ENCODE data around the gene PELI2. TPM values are rescaled to one million over a fixed set of nuclear protein-coding genes. Genes with fewer than 3 reads are reported as not detected.
A peak's percentile ranks its signal among the peaks of the same experiment; 100 is the strongest.

Gene PELI2
- total RNA-seq, 1 experiment from 2014 or later = 9.3 TPM

GRCh38 chr14:56276108-56276507, 157.9 kb downstream of the PELI2 start:
- Histone ChIP-seq H3K4me1 (no peaks in the 10 kb centered on the region), H3K27ac (no peak overlapping the region), H3K4me3 (no peak overlapping the region), H3K36me3 (no peaks in the 10 kb centered on the region), H3K9me3 (replicated peaks) (no peaks in the 10 kb centered on the region), H3K27me3 (no peaks in the 10 kb centered on the region)
- DNase-seq = no peak

- Histone ChIP-seq H3K9me3 (replicated peaks) (no peaks in the 10 kb centered on the region), H3K27me3 (no peaks in the 10 kb centered on the region), H3K36me3 (no peaks in the 10 kb centered on the region), H3K4me1 (no peaks in the 10 kb centered on the region), H3K27ac (no peak overlapping the region), H3K4me3 (no peak overlapping the region)
- DNase-seq = no peak
Measured at GRCh38 chr14:56278383-56278782, 160.2 kb downstream of the PELI2 start.

GRCh38 chr14:56280843-56281242, 162.6 kb downstream of the PELI2 start:
- no peak overlapping the region for H3K27ac ChIP-seq
- no peaks in the 10 kb centered on the region for H3K9me3 ChIP-seq (replicated peaks)
- H3K27me3 ChIP-seq = no peaks in the 10 kb centered on the region
- no peak overlapping the region for H3K4me3 ChIP-seq
- no peak for DNase-seq
- H3K4me1 ChIP-seq = no peaks in the 10 kb centered on the region
- H3K36me3 ChIP-seq = no peaks in the 10 kb centered on the region

DNA sequence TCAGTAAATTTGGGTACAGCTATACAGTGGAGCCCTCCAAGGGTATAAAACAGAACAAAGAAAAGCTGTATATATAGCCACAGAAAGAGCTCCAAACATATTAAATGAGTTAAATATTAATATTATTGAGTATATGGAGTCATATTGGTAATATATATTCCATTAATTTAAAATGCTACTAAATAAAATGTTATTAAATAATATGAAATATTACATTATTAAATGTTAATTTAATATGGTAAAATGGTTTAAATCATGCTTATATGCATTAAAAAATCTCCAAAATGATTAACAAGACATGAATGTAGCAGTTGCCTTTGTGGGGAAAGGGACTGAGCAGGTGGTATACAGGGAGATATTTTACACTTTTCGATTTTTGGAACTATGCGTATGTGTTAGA, 164.0 kb downstream of the PELI2 start:
- no peaks in the 10 kb centered on the region for H3K36me3 ChIP-seq
- no peak for DNase-seq
- H3K27me3 ChIP-seq = no peaks in the 10 kb centered on the region
- no peaks in the 10 kb centered on the region for H3K4me1 ChIP-seq
- H3K27ac ChIP-seq = no peak overlapping the region
- H3K4me3 ChIP-seq = no peak overlapping the region
- no peaks in the 10 kb centered on the region for H3K9me3 ChIP-seq (replicated peaks)

DNA sequence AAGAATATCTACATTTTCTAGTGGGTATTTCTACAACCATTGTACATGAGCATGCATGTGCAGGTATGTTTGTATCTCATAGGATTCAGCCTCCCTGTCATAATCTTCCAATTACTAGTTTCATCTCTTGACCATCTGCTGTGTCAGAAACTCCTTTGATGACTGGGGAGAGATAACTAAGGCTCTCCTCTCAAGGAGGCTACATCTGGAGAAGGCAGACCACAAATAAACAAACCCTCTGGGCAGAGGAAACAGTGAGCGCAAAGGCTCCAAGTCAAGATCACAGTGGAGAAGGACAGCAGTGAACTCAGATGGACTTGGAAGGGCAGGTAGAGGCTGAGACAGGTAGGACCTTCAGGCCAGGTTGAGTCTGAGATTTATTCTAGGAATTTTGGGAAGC, 166.4 kb downstream of the PELI2 start:
- Histone ChIP-seq H3K9me3 (replicated peaks) (no peaks in the 10 kb centered on the region), H3K4me1 (no peaks in the 10 kb centered on the region), H3K36me3 (no peaks in the 10 kb centered on the region), H3K27me3 (no peaks in the 10 kb centered on the region), H3K27ac (no peak overlapping the region), H3K4me3 (no peak overlapping the region)
- no peak for DNase-seq

DNA sequence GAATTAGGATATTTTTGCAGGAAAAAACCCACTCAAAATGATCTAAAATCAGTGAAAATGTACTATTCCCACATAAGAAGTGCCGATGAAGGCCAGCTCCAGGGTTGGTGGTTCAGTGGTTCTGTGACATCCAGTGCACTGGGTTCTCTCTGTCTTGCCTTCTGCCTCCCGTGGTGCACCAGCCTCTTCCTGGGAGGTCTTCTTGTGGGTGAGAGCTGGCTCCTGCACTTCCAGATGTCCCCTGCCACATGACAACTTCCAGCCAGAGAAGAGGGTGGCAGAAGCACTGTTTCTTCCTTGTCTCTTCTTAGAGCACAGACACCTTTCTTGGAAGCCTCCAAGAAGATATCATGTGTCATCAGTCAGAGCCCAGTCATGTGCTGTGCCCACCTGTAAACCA, 170.9 kb downstream of the PELI2 start:
- no peaks in the 10 kb centered on the region for H3K4me1 ChIP-seq
- H3K27ac ChIP-seq = no peak overlapping the region
- no peaks in the 10 kb centered on the region for H3K9me3 ChIP-seq (replicated peaks)
- no peak overlapping the region for H3K4me3 ChIP-seq
- no peaks in the 10 kb centered on the region for H3K27me3 ChIP-seq
- peaks cover 3% of the 10 kb centered on the region; the same call in 1 of the 2 replicates for H3K36me3 ChIP-seq
- DNase-seq = no peak

GRCh38 chr14:56290195-56290594, 172.0 kb downstream of the PELI2 start:
- Histone ChIP-seq H3K4me3 (no peak overlapping the region), H3K4me1 (no peaks in the 10 kb centered on the region), H3K27me3 (no peaks in the 10 kb centered on the region), H3K9me3 (replicated peaks) (no peaks in the 10 kb centered on the region), H3K27ac (no peak overlapping the region), H3K36me3 (peaks cover 3% of the 10 kb centered on the region; the same call in 1 of the 2 replicates)
- no peak for DNase-seq

- no peaks in the 10 kb centered on the region for H3K9me3 ChIP-seq (replicated peaks)
- H3K36me3 ChIP-seq = peaks cover 3% of the 10 kb centered on the region; the same call in 1 of the 2 replicates
- H3K4me1 ChIP-seq = no peaks in the 10 kb centered on the region
- H3K4me3 ChIP-seq = no peak overlapping the region
- H3K27me3 ChIP-seq = no peaks in the 10 kb centered on the region
- no peak overlapping the region for H3K27ac ChIP-seq
- no peak for DNase-seq
Measured at GRCh38 chr14:56292970-56293369, 174.8 kb downstream of the PELI2 start.

DNA sequence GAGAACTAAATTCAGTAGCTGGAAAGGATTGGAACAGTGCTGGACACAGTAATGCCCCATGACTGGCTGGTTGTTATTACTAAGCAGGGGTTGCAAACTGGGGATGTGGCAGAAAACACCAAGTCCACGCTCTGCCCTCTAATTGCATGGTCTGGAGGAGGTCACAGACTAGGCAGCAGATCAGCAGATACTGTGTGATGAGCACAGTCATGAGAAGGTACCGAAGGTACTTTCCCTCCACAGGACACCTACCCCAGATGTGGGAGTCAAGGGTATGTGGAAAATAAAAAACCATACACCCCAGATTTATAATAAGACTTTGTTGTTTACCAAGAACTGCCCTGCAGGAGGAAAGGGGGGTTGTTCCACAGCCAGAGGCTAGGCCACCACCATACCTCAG, 175.3 kb downstream of the PELI2 start:
- Histone ChIP-seq H3K9me3 (replicated peaks) (no peaks in the 10 kb centered on the region), H3K27ac (no peak overlapping the region), H3K4me3 (no peak overlapping the region), H3K4me1 (no peaks in the 10 kb centered on the region), H3K36me3 (peaks cover 3% of the 10 kb centered on the region; the same call in 1 of the 2 replicates), H3K27me3 (no peaks in the 10 kb centered on the region)
- no peak for DNase-seq

- Histone ChIP-seq H3K27ac (no peak overlapping the region), H3K4me1 (no peaks in the 10 kb centered on the region), H3K27me3 (no peaks in the 10 kb centered on the region), H3K36me3 (peaks cover 3% of the 10 kb centered on the region; the same call in 1 of the 2 replicates), H3K9me3 (replicated peaks) (no peaks in the 10 kb centered on the region), H3K4me3 (no peak overlapping the region)
- no peak for DNase-seq
Measured at GRCh38 chr14:56294128-56294527, 175.9 kb downstream of the PELI2 start.

GRCh38 chr14:56295743-56296142, 177.5 kb downstream of the PELI2 start:
- DNase-seq = no peak
- Histone ChIP-seq H3K9me3 (replicated peaks) (no peaks in the 10 kb centered on the region), H3K27ac (no peak overlapping the region), H3K36me3 (peaks cover 2% of the 10 kb centered on the region; the same call in 1 of the 2 replicates), H3K4me3 (no peak overlapping the region), H3K4me1 (peaks cover 9% of the 10 kb centered on the region), H3K27me3 (no peaks in the 10 kb centered on the region)

DNA sequence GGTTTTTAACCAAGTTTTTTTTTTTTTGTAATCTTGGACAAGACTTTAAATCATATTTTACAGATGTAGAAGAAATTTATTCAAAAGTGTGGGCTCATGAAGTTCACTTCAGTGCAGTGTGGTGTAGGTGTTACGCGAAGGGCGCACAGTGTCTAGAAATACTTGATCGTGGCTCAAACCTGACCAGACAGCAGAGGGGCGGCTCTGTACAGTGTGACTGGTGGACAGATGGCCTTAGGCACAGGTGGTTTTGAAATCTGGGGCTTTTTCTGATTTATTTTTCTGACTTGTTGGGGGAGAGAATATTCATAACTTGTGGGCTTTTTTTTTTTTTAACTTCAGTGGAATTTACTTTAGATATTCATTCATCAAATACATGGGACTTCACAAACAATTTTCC, 179.2 kb downstream of the PELI2 start:
- peaks cover 16% of the 10 kb centered on the region for H3K4me1 ChIP-seq
- DNase-seq = no peak
- no peaks in the 10 kb centered on the region for H3K27me3 ChIP-seq
- H3K36me3 ChIP-seq = no peaks in the 10 kb centered on the region
- H3K9me3 ChIP-seq (replicated peaks) = no peaks in the 10 kb centered on the region
- H3K27ac ChIP-seq = no peak overlapping the region
- H3K4me3 ChIP-seq = no peak overlapping the region

DNA sequence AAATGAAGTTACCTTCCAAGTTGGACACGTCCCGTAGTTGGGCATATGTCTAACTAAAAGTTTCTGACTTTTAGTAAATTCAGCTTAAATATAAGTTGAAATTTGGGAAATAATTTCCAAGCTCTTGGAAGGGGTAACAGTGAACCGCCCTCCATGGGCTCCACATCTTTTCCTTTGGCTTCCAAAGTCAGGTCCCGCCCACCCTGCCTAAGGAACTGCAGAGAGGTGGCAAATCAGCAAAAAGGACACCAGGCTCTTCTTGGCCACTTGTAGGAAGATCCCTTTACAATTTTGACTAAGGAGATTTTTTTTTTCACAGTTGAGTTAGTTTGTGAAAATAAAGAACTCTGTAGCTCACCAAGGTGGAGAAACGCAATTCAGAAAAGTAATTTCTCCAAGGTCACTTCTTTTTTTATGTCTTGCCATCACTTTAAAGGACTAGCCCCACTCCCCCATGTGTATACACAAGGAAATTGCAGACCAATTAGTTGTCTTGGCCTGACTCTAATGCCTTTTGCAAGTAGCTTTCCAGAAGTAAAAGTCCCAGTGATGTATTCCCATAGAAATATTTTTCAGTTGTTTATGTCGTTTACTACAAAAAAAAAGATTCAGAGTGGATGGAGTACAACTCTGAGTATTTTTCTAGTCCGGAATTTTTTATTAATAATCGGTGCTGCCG, 181.2 kb downstream of the PELI2 start:
- Histone ChIP-seq H3K4me1 (peaks cover 16% of the 10 kb centered on the region), H3K27me3 (no peaks in the 10 kb centered on the region), H3K36me3 (no peaks in the 10 kb centered on the region), H3K9me3 (replicated peaks) (no peaks in the 10 kb centered on the region), H3K27ac (no peak overlapping the region), H3K4me3 (no peak overlapping the region)
- DNase-seq = no peak

- Histone ChIP-seq H3K27ac (peak overlapping the region; percentile 20; the same call in 1 of the 2 replicates), H3K36me3 (no peaks in the 10 kb centered on the region)
- peak; percentile 14 to 57 for DNase-seq
Measured at GRCh38 chr14:56300495-56300894, 182.3 kb downstream of the PELI2 start.

GRCh38 chr14:56304456-56304855, 186.2 kb downstream of the PELI2 start:
- H3K27me3 ChIP-seq = no peaks in the 10 kb centered on the region
- no peak overlapping the region for H3K4me3 ChIP-seq
- peaks cover 16% of the 10 kb centered on the region for H3K4me1 ChIP-seq
- no peaks in the 10 kb centered on the region for H3K36me3 ChIP-seq
- H3K27ac ChIP-seq = no peak overlapping the region
- no peak for DNase-seq
- H3K9me3 ChIP-seq (replicated peaks) = no peaks in the 10 kb centered on the region

More at GRCh38 chr14:56300495-56300894, 182.3 kb downstream of the PELI2 start:
- Histone ChIP-seq H3K27me3 (no peaks in the 10 kb centered on the region), H3K4me1 (peaks cover 16% of the 10 kb centered on the region), H3K4me3 (no peak overlapping the region), H3K9me3 (replicated peaks) (no peaks in the 10 kb centered on the region)

- Histone ChIP-seq H3K9me3 (replicated peaks) (no peaks in the 10 kb centered on the region), H3K27ac (no peak overlapping the region), H3K27me3 (no peaks in the 10 kb centered on the region), H3K36me3 (no peaks in the 10 kb centered on the region), H3K4me1 (no peaks in the 10 kb centered on the region), H3K4me3 (no peak overlapping the region)
- DNase-seq = no peak
Measured at GRCh38 chr14:56309198-56309597, 191.0 kb downstream of the PELI2 start.

Data from SJCRH30 (cell line).